Ovary (tissue), 9 donors: ENCODE results near the gene RPS23. TPM values are rescaled to one million over a fixed set of nuclear protein-coding genes. Genes with fewer than 3 reads are reported as not detected.
A peak's percentile ranks its signal among the peaks of the same experiment; 100 is the strongest.

Source experiments
- DNase-seq, 5 donors: peaks; one replicate each; pipeline ENCODE4 v3.0.0-alpha.2; 2019 to 2020
- H3K27ac ChIP-seq, 2 donors: fragments of 200-600 bp; one replicate each; pipeline versions ENCODE4 v1.5.1 to v1.8.0; 2019 to 2022
- H3K27me3 ChIP-seq: fragments of 200-600 bp; one replicate; pipeline ENCODE4 v1.8.0; 2022
- H3K36me3 ChIP-seq: fragments of 200-600 bp; sonication (generic); one replicate; pipeline ENCODE4 v1.5.1; 2019
- H3K4me1 ChIP-seq: one replicate; pipeline ENCODE4 v1.8.1; 2013; ENCODE audit warnings: mild to moderate bottlenecking, moderate library complexity; ENCODE audit not compliant: insufficient read depth
- H3K4me3 ChIP-seq: fragments of 200-600 bp; sonication (generic); one replicate; pipeline ENCODE4 v1.5.1; 2017
- H3K9me3 ChIP-seq, 2 donors: fragments of 200-600 bp in 1 of 2; sonication (generic) in 1 of 2; one replicate each; pipeline versions ENCODE4 v1.5.1 to v1.8.1; 2013 to 2019; ENCODE audit warnings: mild to moderate bottlenecking in 1 of 2, moderate library complexity in 1 of 2
- EP300 ChIP-seq: sonication (generic); formaldehyde crosslinking; IDR thresholded peaks from one replicate; pipeline ENCODE4 v1.6.1; 2017; ENCODE audit warnings: antibody characterized with exemption
- POLR2A ChIP-seq: fragments of 450-650 bp; IDR thresholded peaks from one replicate; pipeline ENCODE4 v1.6.1; 2017; ENCODE audit warnings: antibody characterized with exemption, mild to moderate bottlenecking, moderate library complexity
- WGBS, 3 donors: extraction: QIAGEN DNeasy Blood & Tissue Kit in 1 of 3; methylation state at CpG; one replicate each; pipeline versions ENCODE4 v1.1.5 to v1.1.7; 2013 to 2017; 5-methylcytosine and 5-hydroxymethylcytosine counted together
- intact Hi-C, 4 donors: fragments of 100-400 bp; cut with DNase I; formaldehyde crosslinking; loops; one replicate each; pipeline versions ENCODE4 v1.11.0 to v1.15.1; 2022 to 2023
- polyA plus RNA-seq, 2 donors: library from polyadenylated mRNA; stranded (reverse); fragments of 200-250 nt in 1 of 2; fragments of 350-450 nt in 1 of 2; fragmentation: Illumina TruSeq in 1 of 2; extraction: RNeasy Lipid Tissue Mini Kit (QIAGEN cat#74804) in 1 of 2; gene quantifications; one replicate each; pipeline ENCODE4 v1.2.3, GENCODE V29; 2013 to 2014
- total RNA-seq, 7 donors: library from RNA; depleted of rRNA in 2 of 7; stranded (reverse); fragments of >200 nt in 2 of 7; fragmentation: NEBNext Ultra II Directional in 3 of 7; extraction: Animal tissue kit (Norgen Biotek cat#: 25700) in 3 of 7; gene quantifications; one replicate each; pipeline versions ENCODE4 v1.1.0 to v1.2.4, GENCODE V29; 2016 to 2023
- TF ChIP-seq, protein P1 (sequence below), 3 donors: fragments of 450-650 bp in 2 of 3; fragments of 200-600 bp in 1 of 3; IDR thresholded peaks; one replicate each; pipeline versions ENCODE4 v1.5.1 to v1.8.0; 2016 to 2022; ENCODE audit warnings: antibody characterized with exemption in 3 of 3, mild to moderate bottlenecking in 1 of 3
- donor health status: DM: no; HTN: no; CAD: no; lungs with moderate emphysema.
- donor health status: DM: no; HTN: no; CAD: no.
- donor health status: Bipolar disorder and iron deficiency.
- donor health status: DM: yes; HTN: yes; CAD: no.
- donor health status: DM: no; HTN: no; CAD: no.
- donor health status: DM: yes; HTN: yes; CAD: no.

RPS23 gene
- total and polyA plus RNA-seq, 9 donors, result 3,397 to 8,268 (median 4,763) TPM

DNA sequence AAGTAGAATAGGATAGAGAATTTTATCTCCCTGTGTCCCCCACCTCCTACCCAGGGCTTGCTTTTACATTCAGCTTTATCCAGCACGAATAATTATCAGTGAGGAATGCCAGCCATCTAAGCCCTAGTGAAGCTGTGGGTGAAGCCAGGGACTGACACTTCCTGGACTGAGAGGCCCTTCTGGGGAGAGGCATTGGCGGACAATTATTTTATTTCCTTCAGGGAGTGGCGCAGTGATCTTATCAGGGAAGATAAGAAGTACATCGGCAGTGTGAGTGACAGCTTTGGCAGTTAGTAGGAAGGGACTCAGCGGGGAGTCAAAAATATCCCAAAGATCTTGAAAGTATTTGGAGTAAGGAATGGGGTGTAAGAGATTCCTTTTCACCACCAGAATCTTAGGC lies 34.9 kb upstream of the RPS23 start:
- Histone ChIP-seq H3K36me3 (no peaks in the 10 kb centered on the region), H3K27ac (no peak overlapping the region), H3K27me3 (no peaks in the 10 kb centered on the region), H3K4me3 (no peak overlapping the region), H3K9me3 (no peaks in the 10 kb centered on the region), H3K4me1 (no peaks in the 10 kb centered on the region)
- DNase-seq, result no peak
- intact Hi-C loops, result no loop called here
- 65 to 68% (median 67%) methylated on average over 5 of the region's 5 CpGs for WGBS, 3 donors
- no peak for TF ChIP-seq POLR2A

DNA sequence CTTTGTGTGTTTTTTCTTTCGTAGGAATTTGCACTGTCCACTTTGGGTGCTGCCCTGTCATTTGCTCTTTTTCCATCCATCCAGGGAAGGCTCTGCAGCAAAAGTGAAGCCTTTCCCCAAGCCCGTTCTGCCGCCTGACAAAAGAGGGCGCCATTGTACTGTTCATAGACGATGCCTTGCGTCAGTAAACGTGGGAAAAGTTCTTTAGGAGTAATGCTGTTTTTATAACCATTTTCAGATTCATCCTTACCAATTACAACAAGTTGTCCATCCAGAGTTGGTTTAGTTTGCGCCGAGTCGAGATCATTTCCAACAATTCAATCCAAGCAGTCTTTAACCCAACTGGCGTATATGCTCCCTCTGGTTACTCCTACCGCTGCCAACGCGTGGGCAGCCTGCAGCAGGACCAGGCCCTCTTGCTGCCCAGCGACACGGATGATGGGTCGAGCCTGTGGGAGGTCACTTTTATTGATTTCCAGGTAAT lies 34.3 kb upstream of the RPS23 start:
- Histone ChIP-seq H3K4me3 (no peak overlapping the region), H3K4me1 (no peaks in the 10 kb centered on the region), H3K36me3 (no peaks in the 10 kb centered on the region), H3K9me3 (no peaks in the 10 kb centered on the region), H3K27me3 (no peaks in the 10 kb centered on the region), H3K27ac (no peak overlapping the region)
- TF ChIP-seq, protein P1, sequence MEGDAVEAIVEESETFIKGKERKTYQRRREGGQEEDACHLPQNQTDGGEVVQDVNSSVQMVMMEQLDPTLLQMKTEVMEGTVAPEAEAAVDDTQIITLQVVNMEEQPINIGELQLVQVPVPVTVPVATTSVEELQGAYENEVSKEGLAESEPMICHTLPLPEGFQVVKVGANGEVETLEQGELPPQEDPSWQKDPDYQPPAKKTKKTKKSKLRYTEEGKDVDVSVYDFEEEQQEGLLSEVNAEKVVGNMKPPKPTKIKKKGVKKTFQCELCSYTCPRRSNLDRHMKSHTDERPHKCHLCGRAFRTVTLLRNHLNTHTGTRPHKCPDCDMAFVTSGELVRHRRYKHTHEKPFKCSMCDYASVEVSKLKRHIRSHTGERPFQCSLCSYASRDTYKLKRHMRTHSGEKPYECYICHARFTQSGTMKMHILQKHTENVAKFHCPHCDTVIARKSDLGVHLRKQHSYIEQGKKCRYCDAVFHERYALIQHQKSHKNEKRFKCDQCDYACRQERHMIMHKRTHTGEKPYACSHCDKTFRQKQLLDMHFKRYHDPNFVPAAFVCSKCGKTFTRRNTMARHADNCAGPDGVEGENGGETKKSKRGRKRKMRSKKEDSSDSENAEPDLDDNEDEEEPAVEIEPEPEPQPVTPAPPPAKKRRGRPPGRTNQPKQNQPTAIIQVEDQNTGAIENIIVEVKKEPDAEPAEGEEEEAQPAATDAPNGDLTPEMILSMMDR (IDR thresholded peaks at IDR 0.05), result peak in 1 of 3 donors; percentile 50
- TF ChIP-seq EP300 (no peak), POLR2A (no peak)
- DNase-seq, result peak; percentile 21 to 66 (median 56)
- intact Hi-C loops, result no loop called here
- 44 to 45% (median 44%) methylated on average over 17 of the region's 17 CpGs for WGBS, 3 donors

DNA sequence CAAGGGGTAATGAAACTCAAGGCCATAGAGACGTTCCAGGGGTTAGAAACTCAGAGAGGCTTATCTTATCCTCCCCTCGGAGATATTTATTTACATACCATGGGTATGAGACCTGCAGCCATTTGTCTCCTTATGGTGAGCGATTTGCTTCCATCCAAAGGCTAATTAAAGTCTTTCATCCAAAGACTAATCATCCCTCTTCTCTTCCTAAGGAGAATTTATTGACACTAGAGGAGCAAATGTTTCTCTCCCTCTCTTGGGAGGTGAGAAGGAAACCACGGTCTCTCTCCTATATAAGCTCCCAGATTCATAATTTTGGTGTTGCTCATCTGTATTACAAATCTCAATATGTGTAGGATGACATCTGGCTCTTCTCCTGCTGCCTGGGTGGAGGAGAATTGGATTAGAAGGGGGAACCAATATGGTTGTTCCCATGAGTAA lies 31.0 kb upstream of the RPS23 start:
- H3K36me3 ChIP-seq, result no peaks in the 10 kb centered on the region
- WGBS, 3 donors, result 11 to 20% (median 20%) methylated on average over 4 of the region's 4 CpGs
- no peaks in the 10 kb centered on the region for H3K4me1 ChIP-seq
- no peak overlapping the region for H3K27ac ChIP-seq
- no peaks in the 10 kb centered on the region for H3K9me3 ChIP-seq
- no peak for DNase-seq
- H3K4me3 ChIP-seq, result no peak overlapping the region
- intact Hi-C loops, result no loop called here
- no peak for TF ChIP-seq POLR2A
- TF ChIP-seq EP300, result no peak
- TF ChIP-seq, protein P1 (IDR thresholded peaks at IDR 0.05), result no peak
- H3K27me3 ChIP-seq, result no peaks in the 10 kb centered on the region

DNA sequence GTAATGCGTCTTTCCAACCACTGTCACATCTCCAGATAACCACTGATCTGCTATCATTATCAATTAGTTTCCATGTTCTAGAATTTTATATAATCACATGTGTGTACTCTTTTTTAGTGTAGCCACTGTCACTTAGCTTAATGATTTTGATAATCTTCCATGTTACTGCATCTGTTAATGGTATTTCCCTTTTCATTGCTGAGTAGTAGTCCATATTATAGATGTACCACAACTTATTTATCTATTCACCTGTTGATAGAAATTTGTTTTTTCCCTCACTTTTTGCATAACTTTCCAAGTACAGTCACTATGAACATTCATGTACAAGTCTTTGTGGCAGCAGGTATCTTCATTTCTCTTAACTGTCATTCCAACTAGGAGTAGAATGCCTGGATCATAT lies 30.3 kb upstream of the RPS23 start:
- TF ChIP-seq, protein P1 (IDR thresholded peaks at IDR 0.05), result no peak
- TF ChIP-seq EP300, result no peak
- TF ChIP-seq POLR2A, result no peak
- Histone ChIP-seq H3K9me3 (no peaks in the 10 kb centered on the region), H3K27ac (no peak overlapping the region), H3K36me3 (no peaks in the 10 kb centered on the region), H3K4me3 (no peak overlapping the region), H3K4me1 (no peaks in the 10 kb centered on the region), H3K27me3 (no peaks in the 10 kb centered on the region)
- 91 to 100% (median 100%) methylated on average over 1 of the region's 1 CpG for WGBS, 3 donors
- intact Hi-C loops, result no loop called here
- no peak for DNase-seq

DNA sequence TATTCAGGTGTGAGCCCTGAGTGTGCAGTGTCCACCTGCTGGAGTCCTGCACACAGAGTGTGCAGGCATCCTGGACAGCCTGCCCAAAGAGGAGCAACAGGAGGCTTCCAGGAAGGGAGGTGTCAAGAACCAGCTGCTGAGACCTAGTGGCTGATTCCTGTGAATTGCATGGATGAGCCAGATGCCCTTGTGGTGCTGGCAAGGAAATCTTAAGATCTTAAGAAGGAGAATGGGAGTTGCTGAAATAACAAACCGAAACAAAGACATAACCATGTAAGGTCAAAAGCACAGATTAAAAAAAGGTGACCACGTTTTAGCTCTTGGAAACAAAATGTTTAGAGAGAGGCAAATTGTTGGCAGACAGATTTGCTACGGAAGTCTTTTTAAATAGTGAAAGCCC lies 29.3 kb upstream of the RPS23 start:
- intact Hi-C loops, result no loop called here
- no peak for DNase-seq
- 48 to 60% (median 51%) methylated on average over 3 of the region's 3 CpGs for WGBS, 3 donors
- TF ChIP-seq, protein P1 (IDR thresholded peaks at IDR 0.05), result no peak
- TF ChIP-seq POLR2A, result no peak
- no peak for TF ChIP-seq EP300
- no peaks in the 10 kb centered on the region for H3K4me1 ChIP-seq
- no peaks in the 10 kb centered on the region for H3K9me3 ChIP-seq
- H3K36me3 ChIP-seq, result no peaks in the 10 kb centered on the region
- no peak overlapping the region for H3K27ac ChIP-seq
- H3K4me3 ChIP-seq, result no peak overlapping the region
- H3K27me3 ChIP-seq, result no peaks in the 10 kb centered on the region
